ENCODE measurements around the gene TTC12. TPM values are rescaled to one million over a fixed set of nuclear protein-coding genes. Genes with fewer than 3 reads are reported as not detected.

Gene TTC12
- polyA plus RNA-seq, 1 donor from 2014 or later = 4.2 TPM

- Histone ChIP-seq H4K20me1 (ENCODE audit: insufficient read depth) (no peaks in the 10 kb centered on the region), H3K27ac (ENCODE audit: low read length) (no peak overlapping the region)
- TF ChIP-seq SMC3 (conservative IDR thresholded peaks at IDR 0.05; ENCODE audit: poor library complexity) (no peak), TAF1 (IDR thresholded peaks at IDR 0.05; ENCODE audit: low read depth) (no peak), RAD21 (conservative IDR thresholded peaks at IDR 0.05) (no peak), POLR2AphosphoS5 (IDR thresholded peaks at IDR 0.05) (no peak), MXI1 (conservative IDR thresholded peaks at IDR 0.05; ENCODE audit: poor library complexity, severe bottlenecking) (no peak), EP300 (conservative IDR thresholded peaks at IDR 0.05; ENCODE audit: poor library complexity, severe bottlenecking) (no peak), REST (IDR thresholded peaks at IDR 0.05; ENCODE audit: borderline replicate concordance) (no peak), EZH2 (IDR thresholded peaks at IDR 0.05; ENCODE audit: borderline replicate concordance, insufficient read depth, low read length, poor library complexity, severe bottlenecking) (no peak), CTCF (IDR thresholded peaks at IDR 0.05; ENCODE audit: poor library complexity, severe bottlenecking) (no peak)
Observed at GRCh38 chr11:113401718-113402117, 87.3 kb downstream of the TTC12 start.

GRCh38 chr11:113404859-113405430 lies 90.6 kb downstream of the TTC12 start:
- Histone ChIP-seq H2AFZ (ENCODE audit: low read depth, low read length) (no peak overlapping the region), H3K4me3 (ENCODE audit: low read length) (no peak overlapping the region), H3K36me3 (ENCODE audit: insufficient read depth, low read length) (no peaks in the 10 kb centered on the region), H4K20me1 (ENCODE audit: insufficient read depth) (no peaks in the 10 kb centered on the region), H3K79me2 (replicated peaks; ENCODE audit: insufficient read depth, low read length) (no peaks in the 10 kb centered on the region), H3K9me2 (ENCODE audit: insufficient read depth, low read length) (no peaks in the 10 kb centered on the region), H3K27ac (ENCODE audit: low read length) (no peak overlapping the region), H3K27me3 (ENCODE audit: insufficient read depth, low read depth, low read length) (no peaks in the 10 kb centered on the region), H3K9ac (ENCODE audit: low read length) (no peak overlapping the region), H3F3A (ENCODE audit: insufficient read depth, low read length, poor library complexity, severe bottlenecking) (no peaks in the 10 kb centered on the region), H3K4me2 (ENCODE audit: low read length) (no peak overlapping the region), H3K9me3 (ENCODE audit: low read length) (no peaks in the 10 kb centered on the region)
- TF ChIP-seq CTCF (IDR thresholded peaks at IDR 0.05; ENCODE audit: poor library complexity, severe bottlenecking) = no peak
- no peak for TF ChIP-seq REST (IDR thresholded peaks at IDR 0.05; ENCODE audit: borderline replicate concordance)
- TF ChIP-seq POLR2AphosphoS5 (IDR thresholded peaks at IDR 0.05) = no peak
- TF ChIP-seq EP300 (conservative IDR thresholded peaks at IDR 0.05; ENCODE audit: poor library complexity, severe bottlenecking) = no peak
- TF ChIP-seq TAF1 (IDR thresholded peaks at IDR 0.05; ENCODE audit: low read depth) = no peak
- no peak for TF ChIP-seq RAD21 (conservative IDR thresholded peaks at IDR 0.05)
- no peak for TF ChIP-seq EZH2 (IDR thresholded peaks at IDR 0.05; ENCODE audit: borderline replicate concordance, insufficient read depth, low read length, poor library complexity, severe bottlenecking)
- TF ChIP-seq MXI1 (conservative IDR thresholded peaks at IDR 0.05; ENCODE audit: poor library complexity, severe bottlenecking) = no peak
- TF ChIP-seq SMC3 (conservative IDR thresholded peaks at IDR 0.05; ENCODE audit: poor library complexity) = no peak

More at GRCh38 chr11:113401718-113402117, 87.3 kb downstream of the TTC12 start:
- Histone ChIP-seq H3K79me2 (replicated peaks; ENCODE audit: insufficient read depth, low read length) (no peaks in the 10 kb centered on the region), H3F3A (ENCODE audit: insufficient read depth, low read length, poor library complexity, severe bottlenecking) (no peaks in the 10 kb centered on the region), H3K27me3 (ENCODE audit: insufficient read depth, low read depth, low read length) (no peaks in the 10 kb centered on the region), H3K36me3 (ENCODE audit: insufficient read depth, low read length) (no peaks in the 10 kb centered on the region), H3K9ac (ENCODE audit: low read length) (no peak overlapping the region), H3K9me2 (ENCODE audit: insufficient read depth, low read length) (no peaks in the 10 kb centered on the region), H3K4me3 (ENCODE audit: low read length) (no peak overlapping the region), H3K4me2 (ENCODE audit: low read length) (no peak overlapping the region), H3K9me3 (ENCODE audit: low read length) (no peaks in the 10 kb centered on the region), H2AFZ (ENCODE audit: low read depth, low read length) (no peak overlapping the region)
